ENCODE data around the gene TDRD5.

TDRD5 gene, protein sequence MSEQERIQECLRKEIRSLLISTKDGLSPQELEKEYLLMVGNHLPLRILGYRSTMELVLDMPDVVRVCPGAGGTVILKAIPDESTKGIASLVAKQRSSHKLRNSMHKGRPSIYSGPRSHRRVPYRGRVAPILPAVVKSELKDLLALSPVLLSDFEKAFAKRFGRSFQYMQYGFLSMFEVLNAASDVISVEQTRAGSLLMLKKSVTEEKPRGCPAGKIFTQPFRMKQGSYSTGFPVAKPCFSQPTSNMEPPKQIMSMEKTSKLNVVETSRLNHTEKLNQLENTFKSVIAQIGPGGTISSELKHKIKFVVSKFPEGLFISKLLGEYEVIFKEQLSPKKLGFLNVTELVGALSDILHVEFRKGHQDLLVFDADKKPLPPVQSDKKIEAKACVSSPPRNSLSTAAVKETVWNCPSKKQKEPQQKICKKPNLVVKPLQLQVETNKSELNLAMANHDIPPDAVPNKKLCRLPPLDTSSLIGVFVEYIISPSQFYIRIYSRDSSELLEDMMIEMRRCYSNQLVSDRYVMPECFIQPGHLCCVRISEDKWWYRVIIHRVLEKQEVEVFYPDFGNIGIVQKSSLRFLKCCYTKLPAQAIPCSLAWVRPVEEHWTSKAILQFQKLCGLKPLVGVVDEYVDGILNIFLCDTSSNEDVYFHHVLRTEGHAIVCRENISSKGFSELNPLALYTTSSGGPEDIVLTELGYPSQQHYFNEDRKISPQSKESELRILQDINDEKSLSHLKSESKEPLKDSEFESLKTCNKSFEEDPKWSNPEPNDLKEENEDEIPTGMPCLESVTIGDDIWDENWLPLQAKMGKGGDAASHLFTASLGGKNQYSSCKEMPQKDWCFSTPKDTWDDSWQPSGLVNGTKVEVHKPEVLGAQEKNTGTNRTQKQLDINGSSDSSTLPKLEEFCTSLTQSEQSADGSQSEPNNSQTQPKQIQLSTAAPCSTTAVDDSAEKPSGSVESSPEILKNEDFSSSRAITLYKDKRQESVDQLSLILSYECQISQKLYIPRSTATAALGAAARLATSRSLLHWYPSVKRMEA

GRCh38 chr1:179591592-179592580 lies at the start of gene TDRD5:
TSS of gene TDRD5 (plus strand) at chr1:179591832. CDS start at chr1:179592616, 784 bp downstream.
- DNase-seq (ENCODE audit: low read depth), result no peak

- DNase-seq (ENCODE audit: low read depth), result no peak
Measured at GRCh38 chr1:179545321-179545720, 46.3 kb upstream of the TDRD5 start.

GRCh38 chr1:179547021-179547535 lies 44.6 kb upstream of the TDRD5 start:
- no peak for DNase-seq (ENCODE audit: low read depth)

- no peak for DNase-seq (ENCODE audit: low read depth)
Measured at GRCh38 chr1:179548666-179549367, 42.8 kb upstream of the TDRD5 start.

- no peak for DNase-seq (ENCODE audit: low read depth)
Measured at GRCh38 chr1:179549368-179549700, 42.3 kb upstream of the TDRD5 start.

- DNase-seq (ENCODE audit: low read depth), result peak; percentile 68
Measured at GRCh38 chr1:179550746-179551682, 40.6 kb upstream of the TDRD5 start.

GRCh38 chr1:179554427-179554826 lies 37.2 kb upstream of the TDRD5 start:
- DNase-seq (ENCODE audit: low read depth), result no peak

- DNase-seq (ENCODE audit: low read depth), result no peak
Measured at GRCh38 chr1:179558078-179558477, 33.6 kb upstream of the TDRD5 start.

GRCh38 chr1:179575497-179576314 lies 15.9 kb upstream of the TDRD5 start, which contains the start of gene NPHS2:
TSS of gene NPHS2 (minus strand) at chr1:179575948. CDS start at chr1:179575864, 84 bp downstream.
- DNase-seq (ENCODE audit: low read depth), result no peak

DNA sequence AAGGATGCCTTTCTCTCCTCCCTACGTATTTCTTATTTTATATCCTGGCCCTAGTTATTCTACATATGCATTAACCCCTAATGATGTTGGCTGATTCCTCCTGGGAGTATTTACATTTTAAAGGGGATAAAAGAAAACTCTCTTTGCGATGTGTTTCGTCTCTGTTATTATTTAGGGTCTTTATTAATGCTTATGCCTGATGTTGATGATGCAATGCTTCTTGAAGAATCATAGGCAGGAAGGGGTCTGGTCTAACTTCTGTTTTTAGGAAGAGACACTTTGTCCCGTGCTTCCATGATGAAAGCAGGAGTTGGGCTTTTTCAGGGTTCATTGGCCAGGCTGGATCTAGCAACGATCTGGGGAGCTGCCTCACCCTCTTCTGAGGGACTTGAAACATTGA lies 15.1 kb upstream of the TDRD5 start:
- DNase-seq (ENCODE audit: low read depth), result no peak

- DNase-seq (ENCODE audit: low read depth), result no peak
Measured at GRCh38 chr1:179583771-179584320, 7.8 kb upstream of the TDRD5 start.

- DNase-seq (ENCODE audit: low read depth), result peak; percentile 23
Measured at GRCh38 chr1:179586107-179586823, 5.4 kb upstream of the TDRD5 start.

- DNase-seq (ENCODE audit: low read depth), result no peak
Measured at GRCh38 chr1:179587336-179587735, 4.3 kb upstream of the TDRD5 start.

DNA sequence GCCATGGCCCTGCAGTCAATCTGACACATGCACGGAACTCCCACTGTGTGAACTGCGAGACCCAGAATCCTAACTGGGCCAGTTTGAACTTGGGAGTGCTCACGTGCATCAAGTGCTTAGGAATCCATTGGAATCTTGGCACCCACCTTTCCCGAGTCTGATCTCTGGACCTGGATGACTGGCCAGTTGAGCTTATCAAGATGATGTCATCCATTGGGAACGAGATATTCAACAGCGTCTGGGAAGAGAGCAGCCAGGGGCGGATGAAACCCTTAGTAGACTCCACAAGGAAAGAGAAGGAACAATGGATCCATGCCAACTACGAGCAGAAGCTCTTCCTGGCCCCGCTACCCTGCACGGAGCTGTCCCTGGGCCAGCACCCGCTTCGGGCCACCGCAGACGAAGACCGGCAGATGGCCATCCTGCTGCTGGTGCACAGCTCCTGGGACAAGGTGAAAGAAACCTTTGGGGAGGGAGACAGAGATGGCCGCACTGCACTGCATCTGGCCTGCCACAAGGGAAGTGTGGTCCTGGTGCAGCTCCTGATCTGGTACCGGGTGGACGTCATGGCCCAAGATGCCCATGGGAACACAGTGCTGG lies 3.1 kb upstream of the TDRD5 start:
- DNase-seq (ENCODE audit: low read depth), result no peak

- DNase-seq (ENCODE audit: low read depth), result peak; percentile 6
Measured at GRCh38 chr1:179589509-179589908, 2.1 kb upstream of the TDRD5 start.

DNA sequence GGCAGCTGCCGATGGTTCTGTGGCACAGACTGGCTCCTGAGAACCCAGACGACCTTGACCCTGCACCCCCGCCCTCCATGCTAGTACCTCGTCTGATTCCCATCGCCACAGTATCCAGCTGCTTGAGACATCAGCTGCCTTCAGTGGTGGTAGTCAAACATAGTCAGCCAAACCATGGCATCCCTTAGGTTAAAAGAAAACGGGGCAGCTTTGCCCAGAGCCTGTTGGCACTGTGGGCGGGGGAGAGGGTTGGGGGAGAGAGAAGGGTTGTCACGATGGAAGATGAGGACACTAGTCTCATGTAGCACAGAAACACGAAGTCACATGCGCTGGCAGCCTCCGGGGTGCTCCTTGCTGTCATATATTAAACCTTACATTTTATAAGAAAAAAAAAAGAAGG lies 961 bp upstream of the TDRD5 start:
- DNase-seq (ENCODE audit: low read depth), result no peak

DNA sequence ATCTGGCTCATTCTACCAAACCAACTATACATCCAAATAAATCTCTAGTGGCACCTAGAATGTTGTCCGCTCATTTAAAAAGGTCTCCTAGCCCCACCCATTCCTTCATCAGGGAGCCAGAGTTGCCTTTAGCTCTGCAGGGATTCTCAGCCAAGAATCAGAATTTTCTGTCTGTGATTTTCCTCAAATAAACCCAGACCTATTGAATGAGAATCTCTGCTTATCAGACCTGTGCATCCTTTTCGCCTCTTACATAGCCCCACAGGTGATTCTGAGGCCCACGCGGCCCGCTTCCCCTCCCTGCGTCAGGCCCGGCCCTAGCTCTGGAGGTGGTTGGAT lies 410 bp upstream of the TDRD5 start:
- DNase-seq (ENCODE audit: low read depth), result no peak
